DMS 273 (cell line): ENCODE data around the gene RPL9.
"Not testable (repeated sequence)": the region's sequence is repeated elsewhere in the genome, so short reads cannot be mapped to it uniquely, and the experiment has no call there.

Experiments used
- DNase-seq: peaks from one replicate; lab custom pipeline; 2025; ENCODE audit not compliant: unreplicated experiment; lab: John Stamatoyannopoulos, UW

The RPL9 gene

GRCh38 chr4:39467464-39467863, 8.7 kb upstream of the RPL9 start:
- DNase-seq = no peak

GRCh38 chr4:39466747-39467146, 8.0 kb upstream of the RPL9 start:
- DNase-seq = no peak

DNA sequence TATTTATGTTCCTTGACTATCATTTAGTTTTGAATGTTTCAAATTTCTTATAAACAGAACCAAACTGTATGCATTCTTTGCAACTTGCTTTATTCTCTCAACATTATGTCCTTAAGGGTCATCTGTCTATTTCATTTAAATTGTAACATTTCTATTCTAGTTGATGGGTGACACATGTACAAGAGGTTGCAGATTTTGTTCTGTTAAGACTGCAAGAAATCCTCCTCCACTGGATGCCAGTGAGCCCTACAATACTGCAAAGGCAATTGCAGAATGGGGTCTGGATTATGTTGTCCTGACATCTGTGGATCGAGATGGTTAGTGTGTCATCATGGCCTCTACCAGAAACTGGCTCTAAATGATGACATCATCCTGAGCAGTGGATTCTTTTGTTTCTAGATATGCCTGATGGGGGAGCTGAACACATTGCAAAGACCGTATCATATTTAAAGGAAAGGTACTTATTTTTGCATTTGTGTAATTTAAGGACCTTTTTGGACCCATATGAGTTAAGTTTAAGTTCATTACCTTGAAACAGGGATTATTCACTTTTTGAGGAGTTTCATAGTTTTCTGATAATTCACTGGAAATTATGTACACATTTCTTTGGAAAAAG, 6.3 kb upstream of the RPL9 start:
- DNase-seq = peak; percentile 40

DNA sequence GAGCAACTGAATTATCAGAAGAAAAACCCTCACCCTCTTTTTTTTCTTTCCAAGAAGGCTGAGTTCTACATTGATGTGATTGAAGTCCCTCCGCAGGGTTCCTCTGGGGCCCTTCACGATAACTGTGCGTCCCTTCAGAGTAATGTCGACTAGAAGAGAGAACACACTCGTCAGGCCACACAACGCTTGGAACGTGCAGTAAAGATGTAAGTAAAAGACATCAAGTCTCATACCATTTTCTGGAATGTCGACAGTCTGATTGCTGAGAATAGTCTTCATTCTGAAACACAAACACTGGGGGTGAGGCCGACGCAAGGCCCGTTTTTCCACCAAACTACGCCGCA, 589 bp downstream of the RPL9 start:
- not testable (repeated sequence) for DNase-seq

GRCh38 chr4:39456946-39457763, 1.6 kb downstream of the RPL9 start:
- no peak for DNase-seq

DNA sequence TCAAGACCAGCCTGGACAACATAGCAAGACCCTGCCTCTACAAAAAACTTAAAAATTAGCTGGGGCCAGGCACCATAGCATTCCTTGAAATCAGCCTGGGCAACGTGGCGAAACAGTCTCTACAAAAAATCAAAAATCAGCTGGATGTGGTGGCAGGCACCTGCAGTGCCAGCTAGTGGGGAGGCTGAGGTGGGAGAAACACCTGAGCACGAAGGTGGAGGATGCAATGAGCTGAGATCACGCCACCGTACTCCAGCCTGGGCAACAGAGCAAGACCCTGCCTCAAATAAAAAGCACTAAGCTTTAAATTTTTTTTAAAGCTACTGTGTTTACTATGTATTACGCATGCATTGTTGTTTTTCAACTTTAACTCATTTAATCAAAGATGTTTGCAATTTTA, 3.2 kb downstream of the RPL9 start:
- DNase-seq = no peak

GRCh38 chr4:39453738-39454137, 5.0 kb downstream of the RPL9 start:
- no peak for DNase-seq

DNA sequence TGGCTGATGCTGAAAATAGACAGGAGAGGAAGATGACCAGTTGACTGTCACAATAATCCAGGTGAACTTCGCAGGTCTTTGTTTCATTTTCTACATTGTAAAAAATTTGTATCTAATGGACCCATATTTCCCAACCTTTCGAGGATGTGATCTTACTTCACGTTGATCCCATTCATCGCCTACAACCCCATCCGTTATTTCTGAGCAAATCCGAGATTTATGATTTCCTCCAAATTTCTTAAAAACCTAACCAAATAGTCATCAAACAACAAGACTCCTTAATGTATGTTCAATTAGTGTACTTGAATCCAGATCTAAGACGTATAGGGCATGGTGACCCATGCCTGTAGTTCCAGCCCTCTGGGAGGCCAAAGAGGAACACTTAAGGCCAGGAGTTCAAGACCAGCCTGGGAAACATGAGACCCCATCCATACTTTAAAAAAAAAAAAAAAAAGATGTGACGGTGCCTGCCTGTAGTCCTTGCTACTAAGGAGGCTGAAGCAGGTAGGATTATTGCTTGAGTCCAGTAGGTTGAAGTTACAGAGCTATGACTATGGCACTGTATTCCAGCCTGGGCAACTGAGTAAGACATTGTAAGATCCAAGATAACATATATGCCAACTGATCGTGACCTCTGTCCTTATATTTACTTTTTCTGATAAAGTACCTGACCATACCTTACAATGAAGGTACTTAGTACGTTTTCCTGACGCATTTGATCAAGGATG, 5.7 kb downstream of the RPL9 start:
- DNase-seq = peak; percentile 31

DNA sequence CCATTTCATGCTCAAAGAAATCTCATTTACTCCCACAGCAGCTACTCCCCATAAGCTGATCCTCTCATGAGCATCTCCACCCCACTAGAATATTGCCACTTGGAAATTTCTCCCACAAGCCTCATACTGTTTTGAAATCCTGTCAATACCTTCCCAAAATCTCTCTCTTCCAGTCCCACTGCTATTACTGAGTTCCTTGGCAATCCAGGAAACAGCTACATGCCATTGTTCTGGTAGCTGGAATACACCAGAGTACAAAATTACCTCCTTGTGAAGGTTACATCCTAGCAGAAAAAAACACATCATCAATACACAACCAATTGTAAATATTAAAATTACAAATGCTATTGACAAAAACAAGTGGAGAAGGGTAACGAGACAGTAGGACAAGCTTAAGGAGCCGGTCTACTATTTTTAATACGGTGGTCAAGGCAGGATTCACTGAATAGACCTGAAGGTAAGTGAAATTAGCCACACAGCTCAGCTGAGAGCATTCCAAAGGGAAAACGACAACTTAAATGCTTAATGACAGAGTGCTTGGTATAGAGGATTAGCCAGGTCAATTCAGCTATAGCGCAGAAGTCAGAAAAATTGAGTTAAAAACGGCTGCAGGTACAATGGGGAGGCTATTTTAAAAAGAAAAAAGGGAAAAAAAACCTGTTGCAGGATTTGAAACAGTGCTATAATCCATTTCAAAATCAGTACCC, 6.4 kb downstream of the RPL9 start:
- DNase-seq = peak; percentile 31

DNA sequence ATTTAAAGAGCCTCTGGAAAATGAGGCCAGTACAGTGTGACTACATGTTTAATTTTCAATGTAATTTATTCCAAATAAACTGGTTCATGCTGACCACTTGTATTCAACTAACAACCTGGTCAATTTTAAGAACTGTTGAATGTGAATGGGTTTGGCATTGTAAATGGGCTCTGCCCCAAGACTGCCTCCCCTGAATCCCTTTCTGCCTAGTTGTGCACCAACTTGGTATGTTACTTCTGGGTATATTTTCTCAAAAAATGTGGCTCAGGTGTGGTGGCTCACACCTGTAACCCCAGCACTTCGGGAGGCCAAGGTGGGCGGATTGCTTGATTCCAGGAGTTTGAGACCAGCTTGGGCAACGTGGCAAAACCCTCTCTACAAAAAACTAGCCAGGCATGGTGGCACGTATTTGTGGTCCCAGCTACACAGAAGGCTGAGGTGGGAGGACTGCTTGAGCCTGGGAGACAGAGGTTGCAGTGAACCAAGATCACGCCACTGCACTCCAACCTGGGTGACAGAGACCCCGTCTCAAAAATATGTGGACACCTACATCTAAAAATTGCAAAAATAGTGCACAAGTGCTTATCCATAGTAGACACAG, 7.2 kb downstream of the RPL9 start:
- peak; percentile 39 for DNase-seq

- DNase-seq = peak; percentile 32
These were observed 8.1 kb downstream of the RPL9 start for GRCh38 chr4:39450618-39451017.

DNA sequence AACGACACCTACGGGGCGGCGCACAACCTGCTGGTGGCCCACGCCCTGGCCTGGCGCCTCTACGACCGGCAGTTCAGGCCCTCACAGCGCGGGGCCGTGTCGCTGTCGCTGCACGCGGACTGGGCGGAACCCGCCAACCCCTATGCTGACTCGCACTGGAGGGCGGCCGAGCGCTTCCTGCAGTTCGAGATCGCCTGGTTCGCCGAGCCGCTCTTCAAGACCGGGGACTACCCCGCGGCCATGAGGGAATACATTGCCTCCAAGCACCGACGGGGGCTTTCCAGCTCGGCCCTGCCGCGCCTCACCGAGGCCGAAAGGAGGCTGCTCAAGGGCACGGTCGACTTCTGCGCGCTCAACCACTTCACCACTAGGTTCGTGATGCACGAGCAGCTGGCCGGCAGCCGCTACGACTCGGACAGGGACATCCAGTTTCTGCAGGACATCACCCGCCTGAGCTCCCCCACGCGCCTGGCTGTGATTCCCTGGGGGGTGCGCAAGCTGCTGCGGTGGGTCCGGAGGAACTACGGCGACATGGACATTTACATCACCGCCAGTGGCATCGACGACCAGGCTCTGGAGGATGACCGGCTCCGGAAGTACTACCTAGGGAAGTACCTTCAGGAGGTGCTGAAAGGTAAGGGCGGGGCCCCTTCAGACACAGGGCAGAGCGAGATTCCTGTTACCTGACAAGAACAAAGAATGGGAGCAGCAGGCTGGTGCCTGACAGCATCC, 11.7 kb downstream of the RPL9 start:
- DNase-seq = no peak

GRCh38 chr4:39446483-39446841, 12.3 kb downstream of the RPL9 start:
- no peak for DNase-seq

DNA sequence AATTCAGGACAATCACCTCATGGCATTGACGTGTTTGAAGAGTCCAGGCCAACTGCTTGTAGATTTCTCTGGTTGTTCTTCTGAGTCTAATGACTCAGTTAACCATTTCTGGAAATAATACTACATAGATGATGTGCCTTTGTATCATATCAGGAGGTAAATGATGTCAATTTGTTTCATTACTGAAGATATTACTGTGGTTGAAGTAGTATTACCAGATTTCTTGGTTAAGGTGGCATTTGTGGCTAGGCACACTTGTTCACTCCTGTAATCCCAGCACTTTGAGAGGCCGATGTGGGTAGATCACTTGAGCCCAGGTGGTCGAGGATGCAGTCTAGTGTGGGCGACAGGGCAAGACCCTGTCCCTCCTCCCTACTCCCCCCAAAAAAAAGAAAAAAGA, 15.7 kb downstream of the RPL9 start:
- DNase-seq = no peak

DNA sequence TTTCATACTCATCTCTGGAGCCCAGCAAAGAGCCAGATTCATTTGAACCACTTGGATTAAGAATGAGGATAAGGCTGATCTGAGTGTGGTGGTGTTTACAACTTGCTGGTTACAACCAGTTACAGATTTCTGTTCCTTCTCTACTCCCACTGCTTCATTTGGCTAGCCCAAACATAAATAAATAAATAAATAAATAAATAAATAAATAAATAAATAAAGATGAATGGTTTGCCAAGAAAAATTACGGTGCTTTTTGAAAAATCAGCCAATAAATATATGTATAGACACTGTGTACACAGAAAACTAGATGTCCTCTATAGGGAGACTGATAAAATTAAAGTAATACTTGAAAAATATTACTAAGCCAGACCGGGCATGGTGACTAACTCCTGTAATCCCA, 17.1 kb downstream of the RPL9 start:
- DNase-seq = no peak

- DNase-seq = peak; percentile 7
These were observed 22.8 kb downstream of the RPL9 start for GRCh38 chr4:39435659-39436563.

GRCh38 chr4:39433878-39434492, 24.7 kb downstream of the RPL9 start:
- DNase-seq = peak; percentile 7

- no peak for DNase-seq
These were observed 29.0 kb downstream of the RPL9 start for GRCh38 chr4:39429476-39430334.
